Endothelial cell of umbilical vein (primary cell): ENCODE results near the gene OLFML2A. TPM values are rescaled to one million over a fixed set of nuclear protein-coding genes. Genes with fewer than 3 reads are reported as not detected.
A peak's percentile ranks its signal among the peaks of the same experiment; 100 is the strongest.

Experiments used
- BruUV-seq: library from RNA; stranded (reverse); fragments of 400-500 nt; replicated peaks from 2 replicates; lab custom pipeline; 2021; lab: Mats Ljungman, UMichigan
- CTCF ChIA-PET: fragments of 300-600, 350-600 bp; sonication (Branson Sonifier 250); formaldehyde crosslinking; loops from one replicate; lab custom pipeline; 2021; ENCODE audit warnings: antibody characterized with exemption, inconsistent platforms; lab: Charles Lee
- POLR2A ChIA-PET: fragments of 300-600, 350-600 bp; sonication (Branson Sonifier 250); formaldehyde crosslinking; loops from one replicate; lab custom pipeline; 2021; ENCODE audit warnings: antibody characterized with exemption, inconsistent platforms; lab: Charles Lee
- DNase-seq: peaks from one replicate; pipeline ENCODE4 v3.0.0-alpha.2; 2011; ENCODE audit warnings: low read depth, low spot score
- FAIRE-seq: peaks from 2 replicates; lab custom pipeline; 2011; peaks lifted over from hg19 to GRCh38; lab: Jason Lieb, UNC
- H2AFZ ChIP-seq: 2 replicates; pipeline ENCODE4 v1.6.0; 2012; ENCODE audit warnings: low read depth, low read length, control low read depth, inconsistent platforms
- H3K27ac ChIP-seq: 2 replicates; pipeline ENCODE4 v1.5.1; 2011; ENCODE audit warnings: low read depth, mild to moderate bottlenecking, control low read depth, low read length, moderate library complexity; ENCODE audit not compliant: insufficient read depth
- H3K27me3 ChIP-seq, 2 experiments: 2 replicates each; pipeline versions ENCODE4 v1.6.0 to v1.6.1; 2011; ENCODE audit warnings: low read length in 2 of 2, mixed read lengths in 1 of 2; ENCODE audit not compliant: control insufficient read depth in 2 of 2, insufficient read depth in 2 of 2
- H3K36me3 ChIP-seq, 2 experiments: 2 replicates in 1 of 2; 3 replicates in 1 of 2; pipeline ENCODE4 v1.5.1; 2011; ENCODE audit warnings: low read length in 2 of 2, mild to moderate bottlenecking in 1 of 2, moderate library complexity in 1 of 2; ENCODE audit not compliant: control insufficient read depth in 2 of 2, insufficient read depth in 2 of 2; ENCODE audit errors: extremely low read depth in 1 of 2
- H3K4me1 ChIP-seq: 3 replicates; pipeline ENCODE4 v1.5.1; 2011; ENCODE audit warnings: mild to moderate bottlenecking, low read length; ENCODE audit not compliant: control insufficient read depth, insufficient read depth; ENCODE audit errors: extremely low read depth
- H3K4me2 ChIP-seq: 2 replicates; pipeline ENCODE4 v1.6.1; 2011; ENCODE audit warnings: low read length, control low read depth, mixed read lengths; ENCODE audit not compliant: insufficient read depth
- H3K4me3 ChIP-seq, 3 experiments: fragments of 200-600 bp in 1 of 3; sonication (generic), shearing (Covaris generic) in 1 of 3; replicated peaks in 1 of 3; 2 replicates each; pipeline ENCODE4 v1.5.1; 2011 to 2016; ENCODE audit warnings: control low read depth in 3 of 3, low read length in 3 of 3, mild to moderate bottlenecking in 2 of 3, inconsistent platforms in 1 of 3, low read depth in 1 of 3, moderate library complexity in 1 of 3; ENCODE audit not compliant: insufficient read depth in 1 of 3
- H3K79me2 ChIP-seq: 2 replicates; pipeline ENCODE4 v1.6.0; 2012; ENCODE audit warnings: low read length, inconsistent platforms; ENCODE audit not compliant: control insufficient read depth, insufficient read depth
- H3K9ac ChIP-seq: replicated peaks from 2 replicates; pipeline ENCODE3; 2011; ENCODE audit warnings: low read length, control low read depth; ENCODE audit not compliant: insufficient read depth; ENCODE audit errors: extremely low read depth
- H3K9me1 ChIP-seq: replicated peaks from 3 replicates; pipeline ENCODE4 v1.6.0; 2011; ENCODE audit warnings: mild to moderate bottlenecking, low read length; ENCODE audit not compliant: control insufficient read depth, insufficient read depth; ENCODE audit errors: extremely low read depth
- H3K9me3 ChIP-seq: replicated peaks from 2 replicates; pipeline ENCODE4 v1.5.1; 2012; ENCODE audit warnings: low read length, inconsistent platforms; ENCODE audit not compliant: control insufficient read depth, insufficient read depth
- H4K20me1 ChIP-seq: replicated peaks from 2 replicates; pipeline ENCODE3; 2011; ENCODE audit warnings: mild to moderate bottlenecking, low read length; ENCODE audit not compliant: control insufficient read depth, insufficient read depth; ENCODE audit errors: extremely low read depth
- EZH2 ChIP-seq: IDR thresholded peaks from 2 replicates; pipeline ENCODE4 v1.6.1; 2012; ENCODE audit warnings: borderline replicate concordance, low read depth, mild to moderate bottlenecking, moderate library complexity, low read length, inconsistent platforms; ENCODE audit not compliant: severe bottlenecking
- FOS ChIP-seq: IDR thresholded peaks from 2 replicates; pipeline ENCODE4 v1.6.1; 2011; ENCODE audit warnings: mild to moderate bottlenecking, low read length, moderate library complexity, borderline replicate concordance; ENCODE audit not compliant: insufficient read depth
- GATA2 ChIP-seq: IDR thresholded peaks from 2 replicates; pipeline ENCODE4 v1.7.0; 2011; ENCODE audit warnings: low read depth, mild to moderate bottlenecking, moderate library complexity, mixed read lengths, low read length; ENCODE audit not compliant: insufficient read length, insufficient read depth
- JUN ChIP-seq: IDR thresholded peaks from 2 replicates; pipeline ENCODE4 v1.6.1; 2011; ENCODE audit warnings: borderline replicate concordance, low read depth; ENCODE audit not compliant: insufficient read length, insufficient read depth
- MYC ChIP-seq: IDR thresholded peaks from one replicate; pipeline ENCODE4 v1.6.1; 2011; ENCODE audit warnings: mild to moderate bottlenecking, low read depth, low read length
- POLR2A ChIP-seq: IDR thresholded peaks from 2 replicates; pipeline ENCODE4 v1.6.1; 2012; ENCODE audit warnings: low read depth, mild to moderate bottlenecking, control low read depth, low read length
- POLR2AphosphoS5 ChIP-seq: IDR thresholded peaks from 2 replicates; pipeline ENCODE4 v1.6.1; 2012; ENCODE audit warnings: low read depth, mild to moderate bottlenecking, control low read depth, low read length, moderate library complexity; ENCODE audit not compliant: insufficient read depth
- dilution Hi-C: fragments of 300-500 bp; cut with MboI; formaldehyde crosslinking; loops from one replicate; pipeline ENCODE4 v1.15.0; 2019; ENCODE audit warnings: low sequenced_read_pairs; ENCODE audit not compliant: extremely low pct_ligation_motif_present
- intact Hi-C: fragments of 100-400 bp; cut with micrococcal nuclease; formaldehyde crosslinking; loops from one replicate; pipeline ENCODE4 v1.10.0; 2022
- polyA plus RNA-seq, 4 experiments: library from polyadenylated mRNA; depleted of rRNA in 3 of 4; stranded (reverse) in 3 of 4; unstranded in 1 of 4; fragments of >200 nt; gene quantifications; 2 replicates each; pipeline versions ENCODE4 v1.2.1 to v1.2.3, GENCODE V29; 2011 to 2012; ENCODE audit warnings: missing spikeins in 1 of 4
- total RNA-seq: library from RNA; stranded (reverse); gene quantifications from 2 replicates; pipeline ENCODE4 v1.2.3, GENCODE V29; 2021
- TF ChIP-seq, protein P1 (sequence below), 2 donors: IDR thresholded peaks; 1 replicate in 1 of 2; 2 replicates in 1 of 2; pipeline ENCODE4 v1.5.1; 2011; ENCODE audit warnings: low read length in 2 of 2, mild to moderate bottlenecking in 2 of 2, moderate library complexity in 2 of 2, control low read depth in 1 of 2, inconsistent platforms in 1 of 2, low read depth in 1 of 2; ENCODE audit not compliant: insufficient read depth in 1 of 2; ENCODE audit errors: extremely low read depth in 1 of 2
- TF ChIP-seq, protein P2 (sequence below): IDR thresholded peaks from 2 replicates; pipeline ENCODE4 v1.6.1; 2011; ENCODE audit not compliant: insufficient read depth, insufficient read length

OLFML2A gene
- total and polyA plus RNA-seq, 2 donors (not counting 3 experiments of a cell fraction or from before 2014, with no cell fraction given) = 0.92 to 1.1 TPM

DNA sequence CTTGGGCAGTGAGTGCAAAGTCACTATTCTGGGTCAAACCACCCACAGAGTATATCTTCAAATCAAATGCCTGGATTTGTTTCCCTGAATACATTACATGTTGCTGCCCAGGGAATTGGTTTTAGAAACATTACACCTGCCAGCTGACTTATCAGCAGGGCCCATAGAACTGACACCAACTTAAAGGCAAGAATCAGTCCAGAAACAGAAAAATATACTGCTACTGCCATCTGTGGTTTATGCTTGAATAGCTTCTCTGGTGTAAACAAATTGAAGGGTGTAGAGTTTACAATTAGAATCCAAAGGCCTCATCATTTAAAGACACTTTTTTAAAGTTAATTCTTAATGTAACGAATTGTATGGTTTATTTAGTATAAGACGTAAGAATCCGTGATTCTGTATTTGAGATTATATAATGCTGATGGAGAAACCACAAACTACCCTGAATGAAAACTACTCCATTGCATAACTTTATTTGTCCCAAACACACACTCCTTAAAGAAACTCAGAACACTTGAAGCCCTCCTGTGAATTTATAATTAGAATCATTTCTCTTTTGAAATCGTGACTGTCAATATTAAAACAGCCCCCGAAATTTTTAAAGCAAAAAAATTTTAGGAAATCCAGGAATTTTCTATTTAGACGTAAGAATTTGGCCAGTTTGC, 12.0 kb upstream of the OLFML2A start:
- Histone ChIP-seq H3K4me1 (peaks cover 5% of the 10 kb centered on the region), H3K4me2 (no peak overlapping the region), H3K9ac (no peak overlapping the region), H3K36me3 (no peaks in the 10 kb centered on the region), H4K20me1 (peaks cover 2% of the 10 kb centered on the region), H3K9me3 (no peaks in the 10 kb centered on the region), H3K9me1 (no peaks in the 10 kb centered on the region), H2AFZ (no peak overlapping the region), H3K79me2 (no peaks in the 10 kb centered on the region), H3K27ac (no peak overlapping the region), H3K4me3 (no peak overlapping the region), H3K27me3 (peaks cover 57 to 91% of the 10 kb centered on the region in 2 experiments)
- TF ChIP-seq POLR2A = no peak
- TF ChIP-seq, protein P1, sequence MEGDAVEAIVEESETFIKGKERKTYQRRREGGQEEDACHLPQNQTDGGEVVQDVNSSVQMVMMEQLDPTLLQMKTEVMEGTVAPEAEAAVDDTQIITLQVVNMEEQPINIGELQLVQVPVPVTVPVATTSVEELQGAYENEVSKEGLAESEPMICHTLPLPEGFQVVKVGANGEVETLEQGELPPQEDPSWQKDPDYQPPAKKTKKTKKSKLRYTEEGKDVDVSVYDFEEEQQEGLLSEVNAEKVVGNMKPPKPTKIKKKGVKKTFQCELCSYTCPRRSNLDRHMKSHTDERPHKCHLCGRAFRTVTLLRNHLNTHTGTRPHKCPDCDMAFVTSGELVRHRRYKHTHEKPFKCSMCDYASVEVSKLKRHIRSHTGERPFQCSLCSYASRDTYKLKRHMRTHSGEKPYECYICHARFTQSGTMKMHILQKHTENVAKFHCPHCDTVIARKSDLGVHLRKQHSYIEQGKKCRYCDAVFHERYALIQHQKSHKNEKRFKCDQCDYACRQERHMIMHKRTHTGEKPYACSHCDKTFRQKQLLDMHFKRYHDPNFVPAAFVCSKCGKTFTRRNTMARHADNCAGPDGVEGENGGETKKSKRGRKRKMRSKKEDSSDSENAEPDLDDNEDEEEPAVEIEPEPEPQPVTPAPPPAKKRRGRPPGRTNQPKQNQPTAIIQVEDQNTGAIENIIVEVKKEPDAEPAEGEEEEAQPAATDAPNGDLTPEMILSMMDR (IDR thresholded peaks at IDR 0.05; ENCODE audit: extremely low read depth in 1 of 2, insufficient read depth in 1 of 2, low read depth in 1 of 2, low read length in 2 of 2) = peak in 1 of 2 donors; percentile 19
- DNase-seq (peak; percentile 47), FAIRE-seq (no peak)
- dilution Hi-C loops = no loop called here
- POLR2A ChIA-PET = no interaction called here
- CTCF ChIA-PET = interaction anchor here (1.0 to 9.4 kb wide), 26 partner anchors 7 to 346 kb away, joined by 3 to 82 read pairs (median 5); partner anchors contain the start of genes OLFML2A and WDR38
- BruUV-seq = no TSS peak
- intact Hi-C loops = loop anchor here (1.0 to 5.0 kb wide), 3 partner anchors 53 to 213 kb away; no protein-coding TSS in a partner anchor

DNA sequence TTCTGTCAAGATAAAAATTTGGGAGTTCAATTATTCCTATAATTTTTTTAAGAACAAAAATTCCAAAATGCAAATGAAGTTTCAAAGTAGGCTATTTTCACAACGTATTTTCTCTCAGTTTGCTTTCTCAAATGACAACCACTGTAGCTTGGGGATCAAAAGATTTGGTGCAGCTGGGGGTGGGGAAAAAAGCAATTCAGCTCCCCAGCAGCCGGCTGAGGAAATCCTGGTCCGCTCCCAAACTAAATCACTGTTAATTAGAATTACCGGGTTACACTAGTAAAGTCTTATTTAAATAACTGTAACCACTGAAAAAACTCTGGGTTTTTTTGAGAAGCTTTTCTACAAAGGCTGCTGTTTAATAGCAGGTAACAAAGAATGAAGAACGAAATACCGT, 11.5 kb upstream of the OLFML2A start:
- no peaks in the 10 kb centered on the region for H3K36me3 ChIP-seq
- no peaks in the 10 kb centered on the region for H3K79me2 ChIP-seq
- CTCF ChIA-PET = interaction anchor here (1.0 to 9.4 kb wide), 23 partner anchors 9 to 346 kb away, joined by 3 to 82 read pairs (median 5); partner anchors contain the start of genes OLFML2A and WDR38
- no peaks in the 10 kb centered on the region for H3K9me3 ChIP-seq
- H3K4me2 ChIP-seq = no peak overlapping the region
- H4K20me1 ChIP-seq = peaks cover 2% of the 10 kb centered on the region
- H3K27ac ChIP-seq = no peak overlapping the region
- FAIRE-seq (no peak), DNase-seq (no peak)
- no TSS peak for BruUV-seq
- dilution Hi-C loops (no loop called here), intact Hi-C loops (loop anchor here (2.0 to 5.0 kb wide), 2 partner anchors 149 to 213 kb away; no protein-coding TSS in a partner anchor)
- H2AFZ ChIP-seq = no peak overlapping the region
- H3K4me1 ChIP-seq = peaks cover 10% of the 10 kb centered on the region
- H3K9me1 ChIP-seq = no peaks in the 10 kb centered on the region
- H3K27me3 ChIP-seq = peaks cover 59 to 94% of the 10 kb centered on the region in 2 experiments
- no peak overlapping the region for H3K9ac ChIP-seq
- no peak for TF ChIP-seq POLR2AphosphoS5
- TF ChIP-seq MYC = no peak
- no peak for TF ChIP-seq GATA2
- TF ChIP-seq POLR2A = no peak
- no peak for TF ChIP-seq FOS
- TF ChIP-seq EZH2 = no peak
- no peak for TF ChIP-seq JUN
- TF ChIP-seq, protein P2, sequence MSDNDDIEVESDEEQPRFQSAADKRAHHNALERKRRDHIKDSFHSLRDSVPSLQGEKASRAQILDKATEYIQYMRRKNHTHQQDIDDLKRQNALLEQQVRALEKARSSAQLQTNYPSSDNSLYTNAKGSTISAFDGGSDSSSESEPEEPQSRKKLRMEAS = no peak
- TF ChIP-seq, protein P1 (IDR thresholded peaks at IDR 0.05; ENCODE audit: extremely low read depth in 1 of 2, insufficient read depth in 1 of 2, low read depth in 1 of 2, low read length in 2 of 2) = no peak
- H3K4me3 ChIP-seq = no peak overlapping the region
- POLR2A ChIA-PET = no interaction called here
